CD4-positive, CD25-positive, alpha-beta regulatory T cell (primary cell): ENCODE measurements around the gene BNIP3. TPM values are rescaled to one million over a fixed set of nuclear protein-coding genes. Genes with fewer than 3 reads are reported as not detected.

Source experiments
- polyA plus RNA-seq, 4 donors: library from polyadenylated mRNA; unstranded; fragments of 300-500 nt; fragmentation: Illumina TruSeq; gene quantifications; one replicate each; pipeline ENCODE4 v1.2.3, GENCODE V29; 2021
- total RNA-seq: library from RNA; stranded (reverse); gene quantifications from one replicate; pipeline ENCODE4 v1.2.3, GENCODE V29; 2022

The BNIP3 gene
- total and polyA plus RNA-seq, 5 donors from 2014 or later, result 20.2 to 35.1 (median 28.4) TPM

Other genes starting within 250 kb of the BNIP3 start
- gene PPP2R2D, start 80.9 kb downstream of the BNIP3 start, total RNA-seq, result 41.8 TPM
- gene PPP2R2D, start 80.9 kb downstream of the BNIP3 start, polyA plus RNA-seq, result 10 to 100 TPM; 23.8 to 48.1 (median 25.6) TPM
- gene JAKMIP3, start 84.0 kb upstream of the BNIP3 start, total RNA-seq, result 0.42 TPM
- not detected for gene JAKMIP3, start 84.0 kb upstream of the BNIP3 start, polyA plus RNA-seq
- gene DPYSL4, start 205.0 kb upstream of the BNIP3 start, total RNA-seq, result 1.2 TPM
- gene DPYSL4, start 205.0 kb upstream of the BNIP3 start, polyA plus RNA-seq, result 1 to 10 TPM in 1 of 4 donors, not detected in 3; 1.9 TPM